ENCODE measurements around the gene DPH1. TPM values are rescaled to one million over a fixed set of nuclear protein-coding genes. Genes with fewer than 3 reads are reported as not detected.

Gene DPH1
- polyA plus RNA-seq, 1 of the 3 experiments (the other 2 are of a cell fraction), result 36.2 TPM

GRCh38 chr17:2062571-2063183, 32.7 kb downstream of the DPH1 start:
- TF ChIP-seq EP300 (IDR thresholded peaks at IDR 0.05; ENCODE audit: borderline replicate concordance in 1 of 2, low read depth in 1 of 2, low read length in 1 of 2), result no peak
- 0 out of 2 replicates have a peak, but pooled peaks have one; percentile 29 for TF ChIP-seq MXI1 (IDR thresholded peaks at IDR 0.05; ENCODE audit: low read depth, low read length)
- TF ChIP-seq IRF3 (IDR thresholded peaks at IDR 0.05; ENCODE audit: low read depth, low read length), result no peak
- no peak for TF ChIP-seq USF1 (IDR thresholded peaks at IDR 0.05; ENCODE audit: borderline replicate concordance, low read depth)
- peaks cover 23 to 25% of the 10 kb centered on the region in 2 experiments; a peak in 3 of 4 replicates for H3K4me1 ChIP-seq (ENCODE audit: control insufficient read depth in 1 of 2, insufficient read depth in 2 of 2, low read depth in 1 of 2, low read length in 1 of 2)

GRCh38 chr17:2063261-2064146, 33.6 kb downstream of the DPH1 start:
- ChIA-PET CTCF (interaction anchor here (0.7 to 7.4 kb wide), 6 partner anchors 9 to 217 kb away, joined by 3 to 81 read pairs (median 6); partner anchors contain the start of gene HIC1), POLR2A (no interaction called here)

More at GRCh38 chr17:2062571-2063183, 32.7 kb downstream of the DPH1 start:
- DNase-seq, result no peak
- peak overlapping the region; percentile 57 for H3K4me2 ChIP-seq
- WGBS (ENCODE audit: low lambda C conversion rate), result 58% methylated on average over 11 of the region's 11 CpGs
- ChIA-PET CTCF (interaction anchor here (1.5 to 7.4 kb wide), 2 partner anchors 8 to 12 kb away, joined by 4 to 81 read pairs; partner anchors contain the start of gene HIC1), POLR2A (no interaction called here)
- H3K36me3 ChIP-seq (replicated peaks in 1 of 2; ENCODE audit: control insufficient read depth in 1 of 2, insufficient read depth in 2 of 2, low read length in 1 of 2), result peaks cover 8 to 39% of the 10 kb centered on the region in 2 experiments
- no peaks in the 10 kb centered on the region for H3K9me2 ChIP-seq
- no peaks in the 10 kb centered on the region for H3K27me3 ChIP-seq (ENCODE audit: insufficient read depth)
- H3K9ac ChIP-seq, result peak overlapping the region; percentile 18; the same call in 1 of the 2 replicates
- H3F3A ChIP-seq (replicated peaks; ENCODE audit: insufficient read depth), result peaks cover 5% of the 10 kb centered on the region
- no peaks in the 10 kb centered on the region for H4K20me1 ChIP-seq (ENCODE audit: insufficient read depth)
- no peak overlapping the region for H3K4me3 ChIP-seq (ENCODE audit: low read depth in 2 of 2, low read length in 1 of 2)
- no peaks in the 10 kb centered on the region for H3K9me3 ChIP-seq
- H2AFZ ChIP-seq (ENCODE audit: low read depth), result no peak overlapping the region
- H3K79me2 ChIP-seq (ENCODE audit: insufficient read depth), result no peaks in the 10 kb centered on the region
- peak overlapping the region; percentile 20 to 47; a peak in 3 of 4 replicates for H3K27ac ChIP-seq (ENCODE audit: low read depth in 2 of 2, low read length in 1 of 2)

More at GRCh38 chr17:2063261-2064146, 33.6 kb downstream of the DPH1 start:
- DNase-seq, result no peak
- H3K27ac ChIP-seq (ENCODE audit: low read depth in 2 of 2, low read length in 1 of 2), result peak overlapping the region; percentile 20 to 47; a peak in 2 of 4 replicates
- no peak overlapping the region; the same call in 1 of the 2 replicates for H3K9ac ChIP-seq
- no peaks in the 10 kb centered on the region for H3K27me3 ChIP-seq (ENCODE audit: insufficient read depth)
- TF ChIP-seq MAX (IDR thresholded peaks at IDR 0.05; ENCODE audit: low read depth) (no peak), RAD21 (IDR thresholded peaks at IDR 0.05; ENCODE audit: low read length) (no peak), FOXJ3 (CRISPR knock-in tag; IDR thresholded peaks at IDR 0.05) (no peak), CHD2 (IDR thresholded peaks at IDR 0.05; ENCODE audit: low read length, partially characterized antibody) (no peak), IRF3 (IDR thresholded peaks at IDR 0.05; ENCODE audit: low read depth, low read length) (no peak), JUND (IDR thresholded peaks at IDR 0.05) (no peak), RFX5 (IDR thresholded peaks at IDR 0.05; ENCODE audit: low read length) (no peak), USF2 (IDR thresholded peaks at IDR 0.05; ENCODE audit: borderline replicate concordance, low read depth, low read length) (no peak), MXI1 (IDR thresholded peaks at IDR 0.05; ENCODE audit: low read depth, low read length) (no peak), SMC3 (IDR thresholded peaks at IDR 0.05; ENCODE audit: low read depth, low read length) (no peak), GABPA (IDR thresholded peaks at IDR 0.05; ENCODE audit: low read depth) (no peak)
- 89% methylated on average over 16 of the region's 16 CpGs for WGBS (ENCODE audit: low lambda C conversion rate)
- H3K4me2 ChIP-seq, result no peak overlapping the region; the same call in 1 of the 2 replicates
- no peaks in the 10 kb centered on the region for H3K9me3 ChIP-seq
- H3F3A ChIP-seq (replicated peaks; ENCODE audit: insufficient read depth), result peaks cover 9% of the 10 kb centered on the region
- no peak overlapping the region for H3K4me3 ChIP-seq (ENCODE audit: low read depth in 2 of 2, low read length in 1 of 2)
- H3K36me3 ChIP-seq (replicated peaks in 1 of 2; ENCODE audit: control insufficient read depth in 1 of 2, insufficient read depth in 2 of 2, low read length in 1 of 2), result peaks cover 10 to 39% of the 10 kb centered on the region in 2 experiments
- no peaks in the 10 kb centered on the region for H3K79me2 ChIP-seq (ENCODE audit: insufficient read depth)
- H3K9me2 ChIP-seq, result no peaks in the 10 kb centered on the region
- H2AFZ ChIP-seq (ENCODE audit: low read depth), result no peak overlapping the region
- peaks cover 32 to 34% of the 10 kb centered on the region in 2 experiments; a peak in 3 of 4 replicates for H3K4me1 ChIP-seq (ENCODE audit: control insufficient read depth in 1 of 2, insufficient read depth in 2 of 2, low read depth in 1 of 2, low read length in 1 of 2)
- no peaks in the 10 kb centered on the region for H4K20me1 ChIP-seq (ENCODE audit: insufficient read depth)

Measured in SK-N-SH (cell line).